ENCODE results near the gene ELF4. TPM values are rescaled to one million over a fixed set of nuclear protein-coding genes. Genes with fewer than 3 reads are reported as not detected.

ELF4 gene
- total and polyA plus RNA-seq, 2 of the 4 experiments (the other 2 are of a cell fraction), result 10.9 to 19.0 TPM

DNA sequence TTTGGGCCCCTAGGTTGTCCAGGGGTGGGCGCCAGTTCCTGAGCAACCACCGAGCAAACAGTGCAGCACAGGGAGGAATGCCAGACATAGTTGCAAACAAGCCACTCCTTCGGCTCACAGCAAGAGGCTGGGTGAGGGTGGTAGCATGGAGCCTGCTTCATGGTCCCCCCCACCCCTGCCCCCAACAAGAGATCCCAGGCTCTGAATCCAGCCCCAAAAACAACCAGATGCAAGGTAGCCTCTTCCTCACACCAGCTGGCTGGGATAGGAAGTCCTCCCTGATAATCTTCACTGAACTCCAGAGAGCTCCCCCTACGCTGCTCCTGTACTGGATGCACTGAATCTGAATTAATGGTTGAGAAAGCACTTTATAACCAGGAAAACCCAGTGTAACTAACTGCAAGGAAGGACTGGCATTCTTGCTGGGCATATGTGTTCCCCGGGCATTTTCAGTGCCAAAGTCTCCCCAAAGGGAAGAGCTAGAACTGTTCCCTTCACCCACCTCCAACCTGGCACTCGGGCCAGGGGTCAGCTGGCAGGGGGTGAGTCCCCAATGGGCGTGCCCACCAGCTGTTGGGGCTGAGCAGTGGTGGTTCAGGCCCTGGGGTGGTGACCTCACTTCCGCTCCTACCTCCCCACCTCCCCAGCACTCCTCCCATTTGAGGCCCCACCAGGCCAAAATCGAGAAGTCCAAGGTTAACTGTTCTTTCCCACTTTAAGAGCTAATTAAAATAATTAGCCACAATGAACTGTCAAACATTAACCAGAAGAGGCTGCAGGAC, 1.5 kb downstream of the ELF4 start:
- Histone ChIP-seq H3K23ac (ENCODE audit: low read depth, low read length) (peak overlapping the region; percentile 51), H3K9ac (ENCODE audit: low read depth, low read length) (peak overlapping the region; percentile 77), H3K18ac (ENCODE audit: low read depth, low read length) (no peak overlapping the region; the same call in 1 of the 2 replicates), H3K27ac (ENCODE audit: insufficient read depth, low read length) (peak overlapping the region; percentile 59), H4K91ac (ENCODE audit: insufficient read depth, low read depth, low read length) (peak overlapping the region; percentile 55), H2BK5ac (ENCODE audit: low read depth, low read length, poor library complexity, severe bottlenecking) (peak overlapping the region; percentile 88), H3K36me3 (ENCODE audit: control insufficient read depth, insufficient read depth, low read length) (no peaks in the 10 kb centered on the region), H3K9me1 (ENCODE audit: insufficient read depth, low read length) (peaks cover 6% of the 10 kb centered on the region; the same call in 1 of the 2 replicates), H2AFZ (replicated peaks; ENCODE audit: low read length, poor library complexity) (peak overlapping the region; percentile 81), H3K4me2 (ENCODE audit: low read depth, low read length) (peak overlapping the region; percentile 57), H2BK20ac (ENCODE audit: low read depth, low read length) (no peak overlapping the region), H3K56ac (ENCODE audit: extremely low read depth, insufficient read depth, low read length) (peak overlapping the region; percentile 51; the same call in 1 of the 2 replicates), H3K27me3 (ENCODE audit: control insufficient read depth, insufficient read depth, low read length) (no peaks in the 10 kb centered on the region), H2BK15ac (ENCODE audit: low read depth, low read length) (no peak overlapping the region), H3K14ac (replicated peaks; ENCODE audit: low read depth, low read length) (peak overlapping the region; percentile 79), H4K8ac (ENCODE audit: low read depth in 2 of 2, low read length in 2 of 2) (peak overlapping the region in 1 of 2 experiments; percentile 46; a peak in 1 of 4 replicates), H2BK120ac (ENCODE audit: low read depth, low read length) (no peak overlapping the region), H2AK9ac (replicated peaks; ENCODE audit: low read depth, low read length, poor library complexity) (peak overlapping the region; percentile 95), H2AK5ac (ENCODE audit: low read depth, low read length) (peak overlapping the region; percentile 73), H3K9me3 (ENCODE audit: control insufficient read depth, insufficient read depth, low read length) (no peaks in the 10 kb centered on the region), H3K79me1 (ENCODE audit: low read depth in 1 of 2, low read length in 2 of 2) (peaks cover 0 to 46% of the 10 kb centered on the region in 2 experiments; a peak in 2 of 4 replicates), H4K5ac (ENCODE audit: low read depth, low read length) (no peak overlapping the region), H3K4me1 (ENCODE audit: control insufficient read depth, insufficient read depth, low read length) (peaks cover 10% of the 10 kb centered on the region; the same call in 1 of the 2 replicates), H3K4me3 (ENCODE audit: insufficient read depth, low read depth, low read length) (peak overlapping the region; percentile 85), H3K4ac (ENCODE audit: low read depth, low read length) (peak overlapping the region; percentile 70), H4K20me1 (ENCODE audit: insufficient read depth, low read length) (peaks cover 48% of the 10 kb centered on the region)
- no peak for DNase-seq
- dilution Hi-C loops (cut with HindIII; ENCODE audit: low sequenced_read_pairs, unreplicated experiment) (no loop called here), in situ Hi-C loops (cut with MboI; ENCODE audit: low sequenced_read_pairs) (no loop called here), intact Hi-C loops (cut with micrococcal nuclease) (no loop called here)
- TF ChIP-seq, protein P1, sequence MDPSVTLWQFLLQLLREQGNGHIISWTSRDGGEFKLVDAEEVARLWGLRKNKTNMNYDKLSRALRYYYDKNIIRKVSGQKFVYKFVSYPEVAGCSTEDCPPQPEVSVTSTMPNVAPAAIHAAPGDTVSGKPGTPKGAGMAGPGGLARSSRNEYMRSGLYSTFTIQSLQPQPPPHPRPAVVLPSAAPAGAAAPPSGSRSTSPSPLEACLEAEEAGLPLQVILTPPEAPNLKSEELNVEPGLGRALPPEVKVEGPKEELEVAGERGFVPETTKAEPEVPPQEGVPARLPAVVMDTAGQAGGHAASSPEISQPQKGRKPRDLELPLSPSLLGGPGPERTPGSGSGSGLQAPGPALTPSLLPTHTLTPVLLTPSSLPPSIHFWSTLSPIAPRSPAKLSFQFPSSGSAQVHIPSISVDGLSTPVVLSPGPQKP (IDR thresholded peaks at IDR 0.05; ENCODE audit: borderline replicate concordance, low read depth, low read length), result no peak
- no peak for TF ChIP-seq CEBPB (IDR thresholded peaks at IDR 0.05; ENCODE audit: low read depth, low read length)
- ATAC-seq (ENCODE audit: low read depth), result peak; percentile 14
- BruUV-seq (replicated peaks), result no TSS peak
- WGBS, 2 experiments (ENCODE audit: extremely low coverage in 2 of 2, insufficient read length in 1 of 2), result 0% methylated on average over 1 of the region's 9 CpGs; no CpG with 5 or more reads in 1 of the 2 experiments
- ChIA-PET POLR2A (ENCODE audit: unreplicated experiment) (no interaction called here), CTCF (no interaction called here)
